Activated effector memory CD4-positive, alpha-beta T cell treated with Interleukin-2 at 50 U/mL for 16 hours (primary cell): ENCODE results near the gene USP48.

Experiments
- DNase-seq: peaks from one replicate; pipeline ENCODE4 v3.0.0-alpha.2; 2020

USP48 gene

GRCh38 chr1:21666576-21667320, 116.2 kb downstream of the USP48 start:
- DNase-seq = no peak

GRCh38 chr1:21665711-21666575, 117.0 kb downstream of the USP48 start:
- no peak for DNase-seq

GRCh38 chr1:21664806-21665588, 118.0 kb downstream of the USP48 start:
- no peak for DNase-seq

- no peak for DNase-seq
Observed at GRCh38 chr1:21663951-21664805, 118.8 kb downstream of the USP48 start.

- DNase-seq = no peak
Observed at GRCh38 chr1:21663248-21663950, 119.5 kb downstream of the USP48 start.

GRCh38 chr1:21662426-21663247, 120.3 kb downstream of the USP48 start:
- no peak for DNase-seq

- DNase-seq = no peak
Observed at GRCh38 chr1:21661886-21662285, 121.1 kb downstream of the USP48 start.

- DNase-seq = no peak
Observed at GRCh38 chr1:21659924-21660326, 123.0 kb downstream of the USP48 start.

GRCh38 chr1:21659099-21659923, 123.6 kb downstream of the USP48 start:
- peak; percentile 74 for DNase-seq

- no peak for DNase-seq
Observed at GRCh38 chr1:21657456-21658190, 125.3 kb downstream of the USP48 start.

- no peak for DNase-seq
Observed at GRCh38 chr1:21655748-21656147, 127.2 kb downstream of the USP48 start.

- DNase-seq = no peak
Observed at GRCh38 chr1:21655259-21655658, 127.7 kb downstream of the USP48 start.

- no peak for DNase-seq
Observed at GRCh38 chr1:21654209-21654608, 128.7 kb downstream of the USP48 start.

- DNase-seq = no peak
Observed at GRCh38 chr1:21653744-21654100, 129.2 kb downstream of the USP48 start.

- DNase-seq = no peak
Observed at GRCh38 chr1:21652937-21653743, 129.8 kb downstream of the USP48 start.

- no peak for DNase-seq
Observed at GRCh38 chr1:21652101-21652936, 130.6 kb downstream of the USP48 start.
